Neural progenitor cell (in vitro differentiated cells): ENCODE results near the gene MMRN1. TPM values are rescaled to one million over a fixed set of nuclear protein-coding genes. Genes with fewer than 3 reads are reported as not detected.

Source experiments
- DNase-seq: peaks from one replicate; pipeline ENCODE4 v3.0.0-alpha.2; 2016; ENCODE audit warnings: low spot score
- H2AFZ ChIP-seq: fragments of 200-600 bp; sonication (generic); replicated peaks from 2 replicates; pipeline ENCODE4 v1.6.1; 2016; ENCODE audit warnings: antibody characterized with exemption
- H3F3A ChIP-seq: fragments of 200-600 bp; sonication (generic); 2 replicates; pipeline ENCODE4 v1.6.1; 2016; ENCODE audit warnings: antibody characterized with exemption, low read depth
- H3K27ac ChIP-seq: fragments of 200-600 bp; sonication (generic); 2 replicates; pipeline ENCODE4 v1.5.1; 2016; ENCODE audit warnings: mild to moderate bottlenecking
- H3K27me3 ChIP-seq: fragments of 200-600 bp; sonication (generic); 2 replicates; pipeline ENCODE4 v1.6.1; 2016; ENCODE audit warnings: mild to moderate bottlenecking, moderate library complexity
- H3K36me3 ChIP-seq: fragments of 200-600 bp; sonication (generic); 2 replicates; pipeline ENCODE4 v1.5.1; 2016
- H3K4me1 ChIP-seq: fragments of 200-600 bp; sonication (generic); 2 replicates; pipeline ENCODE4 v1.6.1; 2016; ENCODE audit warnings: mixed run types
- H3K4me2 ChIP-seq: fragments of 200-600 bp; sonication (generic); 2 replicates; pipeline ENCODE4 v1.6.1; 2016
- H3K4me3 ChIP-seq: fragments of 200-600 bp; sonication (generic); 2 replicates; pipeline ENCODE4 v1.5.1; 2016
- H3K79me2 ChIP-seq: fragments of 200-600 bp; sonication (generic); 2 replicates; pipeline ENCODE4 v1.6.1; 2016; ENCODE audit warnings: low read depth
- H3K9ac ChIP-seq: fragments of 200-600 bp; sonication (generic); 2 replicates; pipeline ENCODE4 v1.6.1; 2016
- H3K9me3 ChIP-seq: fragments of 200-600 bp; sonication (generic); 2 replicates; pipeline ENCODE4 v1.5.1; 2016; ENCODE audit warnings: low read depth
- H4K20me1 ChIP-seq: fragments of 200-600 bp; sonication (generic); 2 replicates; pipeline ENCODE4 v1.6.1; 2016; ENCODE audit warnings: low read depth
- H3K27ac Mint-ChIP-seq: 3 replicates; pipeline ENCODE4 v1.8.0; 2021; ENCODE audit warnings: mixed read lengths
- H3K27me3 Mint-ChIP-seq: 2 replicates; pipeline ENCODE4 v1.8.0; 2022; ENCODE audit warnings: low read depth, mild to moderate bottlenecking, inconsistent platforms, moderate library complexity, mixed read lengths; ENCODE audit not compliant: insufficient read depth
- H3K36me3 Mint-ChIP-seq: 3 replicates; pipeline ENCODE4 v1.8.0; 2021; ENCODE audit warnings: mixed read lengths
- H3K4me1 Mint-ChIP-seq: 3 replicates; pipeline ENCODE4 v1.8.0; 2021; ENCODE audit warnings: mixed read lengths
- H3K4me3 Mint-ChIP-seq: 3 replicates; pipeline ENCODE4 v1.8.0; 2021; ENCODE audit warnings: mild to moderate bottlenecking, moderate library complexity, mixed read lengths
- H3K9me3 Mint-ChIP-seq: 3 replicates; pipeline ENCODE4 v1.8.0; 2020; ENCODE audit warnings: mixed read lengths
- EZH2 ChIP-seq: fragments of 200-600 bp; sonication (generic); IDR thresholded peaks from 2 replicates; pipeline ENCODE4 v1.6.1; 2017; ENCODE audit warnings: antibody characterized with exemption, mild to moderate bottlenecking, moderate library complexity
- EZH2phosphoT487 ChIP-seq: fragments of 200-600 bp; sonication (generic); IDR thresholded peaks from 2 replicates; pipeline ENCODE4 v1.6.1; 2017; ENCODE audit warnings: antibody characterized with exemption
- total RNA-seq: library from RNA; depleted of rRNA; stranded (reverse); fragments of >200 nt; gene quantifications from 2 replicates; pipeline ENCODE4 v1.2.3, GENCODE V29; 2015; ENCODE audit warnings: low replicate concordance
- TF ChIP-seq, protein P1 (sequence below): fragments of 200-600 bp; sonication (generic); IDR thresholded peaks from 2 replicates; pipeline ENCODE4 v1.5.1; 2017; ENCODE audit warnings: antibody characterized with exemption, mild to moderate bottlenecking

MMRN1 gene
- total RNA-seq, 1 donor from 2014 or later = 0.37 TPM

DNA sequence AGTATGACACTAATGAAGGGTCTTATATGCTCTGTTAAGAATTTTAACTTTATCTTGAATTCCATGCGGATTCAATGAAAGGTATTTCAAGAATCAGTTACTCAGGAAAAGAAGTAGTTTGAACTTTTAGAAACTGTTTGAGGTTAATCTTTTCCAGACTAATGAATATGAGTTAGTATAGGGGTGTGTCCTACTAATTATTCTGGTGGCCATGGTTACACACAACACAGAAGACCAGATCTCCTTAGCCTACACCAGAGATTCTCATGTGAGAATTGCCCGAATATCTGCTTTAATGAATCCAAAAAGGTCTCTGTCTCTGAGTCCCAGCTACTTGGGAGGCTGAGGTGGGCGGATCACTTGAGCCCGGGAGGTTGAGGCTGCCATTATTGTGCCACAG is 100.4 kb downstream of the MMRN1 start:
- Histone ChIP-seq H3K4me3 (no peak overlapping the region), H2AFZ (no peak overlapping the region), H3K27me3 (no peaks in the 10 kb centered on the region), H3K79me2 (no peaks in the 10 kb centered on the region), H3K36me3 (no peaks in the 10 kb centered on the region), H3K4me1 (peaks cover 23% of the 10 kb centered on the region), H3K9me3 (no peaks in the 10 kb centered on the region), H3K4me2 (no peak overlapping the region), H3K27ac (no peak overlapping the region), H3K9ac (no peak overlapping the region), H3F3A (no peaks in the 10 kb centered on the region), H4K20me1 (no peaks in the 10 kb centered on the region)
- TF ChIP-seq, protein P1, sequence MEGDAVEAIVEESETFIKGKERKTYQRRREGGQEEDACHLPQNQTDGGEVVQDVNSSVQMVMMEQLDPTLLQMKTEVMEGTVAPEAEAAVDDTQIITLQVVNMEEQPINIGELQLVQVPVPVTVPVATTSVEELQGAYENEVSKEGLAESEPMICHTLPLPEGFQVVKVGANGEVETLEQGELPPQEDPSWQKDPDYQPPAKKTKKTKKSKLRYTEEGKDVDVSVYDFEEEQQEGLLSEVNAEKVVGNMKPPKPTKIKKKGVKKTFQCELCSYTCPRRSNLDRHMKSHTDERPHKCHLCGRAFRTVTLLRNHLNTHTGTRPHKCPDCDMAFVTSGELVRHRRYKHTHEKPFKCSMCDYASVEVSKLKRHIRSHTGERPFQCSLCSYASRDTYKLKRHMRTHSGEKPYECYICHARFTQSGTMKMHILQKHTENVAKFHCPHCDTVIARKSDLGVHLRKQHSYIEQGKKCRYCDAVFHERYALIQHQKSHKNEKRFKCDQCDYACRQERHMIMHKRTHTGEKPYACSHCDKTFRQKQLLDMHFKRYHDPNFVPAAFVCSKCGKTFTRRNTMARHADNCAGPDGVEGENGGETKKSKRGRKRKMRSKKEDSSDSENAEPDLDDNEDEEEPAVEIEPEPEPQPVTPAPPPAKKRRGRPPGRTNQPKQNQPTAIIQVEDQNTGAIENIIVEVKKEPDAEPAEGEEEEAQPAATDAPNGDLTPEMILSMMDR = no peak
- TF ChIP-seq EZH2 = no peak
- Mint-ChIP-seq H3K36me3 (no peaks in the 10 kb centered on the region), H3K9me3 (no peaks in the 10 kb centered on the region), H3K27ac (no peak overlapping the region), H3K4me3 (no peak overlapping the region), H3K4me1 (peaks cover 34% of the 10 kb centered on the region), H3K27me3 (no peaks in the 10 kb centered on the region)
- no peak for DNase-seq

DNA sequence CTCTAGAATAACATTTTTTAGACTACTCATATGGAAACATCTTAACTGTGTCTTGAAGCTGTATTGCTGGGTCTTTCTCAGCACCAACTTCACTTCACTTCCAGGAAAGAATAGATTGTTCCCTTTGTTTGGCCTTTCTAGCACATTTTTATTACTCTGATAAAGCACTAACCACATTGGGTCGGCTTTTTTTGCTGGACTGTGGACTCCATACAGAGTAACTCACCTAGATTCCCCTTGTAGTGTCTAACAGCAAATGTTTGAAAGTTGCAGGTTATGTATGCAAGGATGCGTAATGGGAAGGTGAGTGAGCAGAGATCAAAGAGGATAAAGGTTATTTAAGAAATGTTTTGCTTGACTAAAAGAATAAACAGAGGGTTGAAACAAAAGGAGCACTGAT is 101.2 kb downstream of the MMRN1 start:
- H3K4me1 Mint-ChIP-seq = peaks cover 34% of the 10 kb centered on the region
- H3F3A ChIP-seq = no peaks in the 10 kb centered on the region

DNA sequence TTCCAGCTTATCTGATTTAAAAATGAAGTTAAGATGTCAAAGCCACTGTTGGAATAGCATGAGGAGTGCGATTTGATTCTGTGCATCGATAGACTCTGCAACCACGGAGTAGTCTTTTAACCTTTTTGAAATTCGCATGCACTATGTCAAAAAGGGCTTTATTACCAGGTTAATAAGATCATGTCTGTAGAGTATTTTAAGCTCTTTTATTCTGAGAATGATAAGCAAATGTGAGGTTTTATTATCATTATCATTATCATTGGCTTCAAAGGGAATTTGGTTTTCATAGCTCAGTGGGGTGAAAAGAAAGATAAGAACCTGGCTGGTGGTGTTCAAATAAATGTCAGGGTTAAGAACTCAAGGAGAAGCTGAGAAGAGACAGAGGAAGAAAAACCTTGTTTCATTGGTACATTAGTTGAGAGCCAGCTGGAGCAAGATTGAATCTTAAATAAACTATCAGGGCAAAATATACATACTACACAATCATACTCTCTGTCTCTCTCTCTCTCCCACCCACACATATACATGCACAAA is 102.6 kb downstream of the MMRN1 start:
- H4K20me1 ChIP-seq = no peaks in the 10 kb centered on the region
- no peaks in the 10 kb centered on the region for H3K36me3 Mint-ChIP-seq
- no peak overlapping the region for H2AFZ ChIP-seq
- no peak for DNase-seq
- H3K36me3 ChIP-seq = no peaks in the 10 kb centered on the region
- no peak overlapping the region for H3K4me3 ChIP-seq
- H3K4me1 Mint-ChIP-seq = peaks cover 34% of the 10 kb centered on the region
- no peaks in the 10 kb centered on the region for H3F3A ChIP-seq
- no peak overlapping the region for H3K9ac ChIP-seq
- H3K79me2 ChIP-seq = no peaks in the 10 kb centered on the region
- H3K27me3 Mint-ChIP-seq = peaks cover 2% of the 10 kb centered on the region
- no peak overlapping the region for H3K27ac ChIP-seq
- no peak overlapping the region for H3K4me2 ChIP-seq
- no peak overlapping the region for H3K27ac Mint-ChIP-seq
- TF ChIP-seq EZH2phosphoT487 = no peak
- TF ChIP-seq, protein P1 = no peak
- no peak for TF ChIP-seq EZH2
- H3K9me3 Mint-ChIP-seq = no peaks in the 10 kb centered on the region
- peaks cover 19% of the 10 kb centered on the region for H3K4me1 ChIP-seq
- H3K4me3 Mint-ChIP-seq = no peak overlapping the region
- no peaks in the 10 kb centered on the region for H3K27me3 ChIP-seq
- H3K9me3 ChIP-seq = no peaks in the 10 kb centered on the region

More for the DNA sequence above, 101.2 kb downstream of the MMRN1 start:
- no peaks in the 10 kb centered on the region for H3K79me2 ChIP-seq
- H3K9me3 ChIP-seq = no peaks in the 10 kb centered on the region
- no peak overlapping the region for H3K27ac Mint-ChIP-seq
- no peak overlapping the region for H3K4me3 Mint-ChIP-seq
- DNase-seq = no peak
- TF ChIP-seq, protein P1 = no peak
- TF ChIP-seq EZH2phosphoT487 = no peak
- no peak for TF ChIP-seq EZH2
- no peak overlapping the region for H3K4me3 ChIP-seq
- H3K4me2 ChIP-seq = no peak overlapping the region
- no peaks in the 10 kb centered on the region for H3K9me3 Mint-ChIP-seq
- H2AFZ ChIP-seq = peak overlapping the region; percentile 18
- no peaks in the 10 kb centered on the region for H3K27me3 Mint-ChIP-seq
- no peaks in the 10 kb centered on the region for H4K20me1 ChIP-seq
- H3K9ac ChIP-seq = no peak overlapping the region
- H3K36me3 ChIP-seq = no peaks in the 10 kb centered on the region
- no peaks in the 10 kb centered on the region for H3K36me3 Mint-ChIP-seq
- H3K4me1 ChIP-seq = peaks cover 23% of the 10 kb centered on the region
- no peaks in the 10 kb centered on the region for H3K27me3 ChIP-seq
- H3K27ac ChIP-seq = no peak overlapping the region
